Activated T-helper 1 cell treated with anti-CD3 and anti-CD28 coated beads, Interleukin-12 subunit alpha, Interleukin-12 subunit beta, Interleukin-2, Interleukin-4 antibody, amounts not matched to agents 30 ng/mL and 10 ng/mL and 1 ng/mL, durations not matched to agents 14 hours and 24 hours and 36 hours (primary cell): ENCODE data around the gene PTPN12. TPM values are rescaled to one million over a fixed set of nuclear protein-coding genes. Genes with fewer than 3 reads are reported as not detected.

Experiments used
- total RNA-seq: library from RNA; stranded (reverse); gene quantifications from 2 replicates; pipeline ENCODE4 v1.2.3, GENCODE V29; 2022

Gene PTPN12
- total RNA-seq, 1 donor from 2014 or later: 10.5 TPM

Other genes with a start within 250 kb of the PTPN12 start
- 1.3 and 1.6 TPM in 2 replicates for gene GSAP, start 120.9 kb upstream of the PTPN12 start, total RNA-seq
- gene RSBN1L, start 159.2 kb downstream of the PTPN12 start, total RNA-seq: 27.9 and 30.6 TPM in 2 replicates